ENCODE data around the gene CYP4V2.

Gene CYP4V2

DNA sequence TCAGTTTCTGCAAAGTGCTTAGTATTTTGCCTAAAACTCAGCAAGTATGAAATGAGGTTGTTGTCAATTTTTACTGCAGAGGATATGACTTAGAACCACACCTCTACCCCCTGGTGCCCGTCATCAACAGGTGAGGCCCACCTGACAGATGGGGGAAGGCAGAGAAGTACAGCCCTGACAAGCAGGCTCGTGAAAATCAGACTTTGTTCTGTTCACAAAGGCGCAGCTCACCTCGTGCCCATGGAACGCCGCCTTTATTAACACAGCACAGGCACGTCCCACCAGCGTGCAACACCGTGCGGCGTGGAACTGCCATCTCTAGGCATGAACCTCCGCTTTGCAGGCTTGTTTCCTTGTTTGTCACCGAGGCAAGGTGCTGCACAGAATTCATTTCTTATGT is 13.3 kb downstream of the CYP4V2 start:
- H3K9me3 ChIP-seq (ENCODE audit: insufficient read depth, low read length), result no peaks in the 10 kb centered on the region
- no peak for TF ChIP-seq EZH2phosphoT487 (IDR thresholded peaks at IDR 0.05; ENCODE audit: low read depth)
- no peak for TF ChIP-seq CTCF (IDR thresholded peaks at IDR 0.05; ENCODE audit: low read depth, low read length)
- H3K36me3 ChIP-seq (replicated peaks; ENCODE audit: low read depth, low read length), result no peaks in the 10 kb centered on the region
- no peak overlapping the region for H3K4me2 ChIP-seq (ENCODE audit: low read length)
- H3K4me1 ChIP-seq (ENCODE audit: low read length), result no peaks in the 10 kb centered on the region
- H3K9ac ChIP-seq (ENCODE audit: low read length), result no peak overlapping the region
- no peaks in the 10 kb centered on the region for H3K79me2 ChIP-seq (ENCODE audit: low read length)
- H3K27ac ChIP-seq (ENCODE audit: low read length), result no peak overlapping the region
- no peaks in the 10 kb centered on the region for H3K27me3 ChIP-seq (ENCODE audit: low read depth, low read length)
- no peak overlapping the region for H2AFZ ChIP-seq (ENCODE audit: low read depth, low read length)
- H3K4me3 ChIP-seq (ENCODE audit: low read length), result no peak overlapping the region
- H4K20me1 ChIP-seq (ENCODE audit: insufficient read depth, low read length), result no peaks in the 10 kb centered on the region

DNA sequence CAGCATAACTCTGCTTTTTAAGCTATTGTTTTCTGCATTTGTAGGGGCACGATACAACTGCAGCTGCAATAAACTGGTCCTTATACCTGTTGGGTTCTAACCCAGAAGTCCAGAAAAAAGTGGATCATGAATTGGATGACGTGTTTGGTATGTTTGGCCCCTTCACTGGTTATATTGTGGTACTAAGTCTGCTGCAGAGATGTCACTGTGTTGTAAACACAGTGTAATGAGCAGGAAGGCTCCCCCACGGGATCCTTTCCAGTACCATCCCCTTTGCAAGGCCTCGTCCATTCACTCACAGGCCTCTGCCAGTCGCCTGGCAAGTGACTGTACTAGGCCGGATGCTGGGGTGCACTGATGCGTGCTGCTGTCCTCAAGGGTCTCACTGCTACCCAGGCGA is 13.8 kb downstream of the CYP4V2 start:
- Histone ChIP-seq H2AFZ (ENCODE audit: low read depth, low read length) (no peak overlapping the region), H3K27ac (ENCODE audit: low read length) (no peak overlapping the region)
- no peak for TF ChIP-seq EZH2phosphoT487 (IDR thresholded peaks at IDR 0.05; ENCODE audit: low read depth)
- TF ChIP-seq CTCF (IDR thresholded peaks at IDR 0.05; ENCODE audit: low read depth, low read length), result no peak

DNA sequence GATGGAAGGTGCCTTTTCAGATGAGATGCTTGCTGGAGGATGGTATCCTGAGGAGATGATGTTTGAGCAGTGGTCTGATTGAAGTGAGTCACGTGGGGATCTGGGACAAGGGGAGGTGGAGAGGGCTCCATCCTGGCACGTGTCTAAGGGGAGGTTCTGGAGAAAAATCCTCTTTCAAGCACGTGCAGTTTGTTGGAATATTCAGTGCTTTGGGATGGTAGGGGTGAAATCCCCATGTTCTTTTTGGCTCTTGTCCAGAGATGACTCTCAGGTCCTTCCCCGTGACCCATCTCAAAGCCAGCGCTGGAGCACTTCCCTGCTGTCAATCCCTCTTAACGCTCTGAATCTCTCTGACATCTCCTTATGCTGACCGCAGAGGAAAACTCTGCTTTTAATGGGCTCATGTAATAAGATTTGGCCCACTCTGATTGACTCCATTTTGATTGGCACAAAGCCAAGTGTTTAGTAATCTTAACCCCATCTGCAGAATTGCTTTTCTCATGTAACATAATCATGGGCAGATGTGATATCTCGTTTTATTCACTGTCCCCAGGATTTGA is 25.2 kb downstream of the CYP4V2 start:
- TF ChIP-seq EZH2phosphoT487 (IDR thresholded peaks at IDR 0.05; ENCODE audit: low read depth) (no peak), CTCF (IDR thresholded peaks at IDR 0.05; ENCODE audit: low read depth, low read length) (no peak)
- Histone ChIP-seq H3K4me1 (ENCODE audit: low read length) (no peaks in the 10 kb centered on the region), H3K27ac (ENCODE audit: low read length) (no peak overlapping the region), H3K79me2 (ENCODE audit: low read length) (no peaks in the 10 kb centered on the region), H3K4me3 (ENCODE audit: low read length) (no peak overlapping the region), H2AFZ (ENCODE audit: low read depth, low read length) (no peak overlapping the region), H3K36me3 (replicated peaks; ENCODE audit: low read depth, low read length) (no peaks in the 10 kb centered on the region), H3K4me2 (ENCODE audit: low read length) (no peak overlapping the region), H3K9me3 (ENCODE audit: insufficient read depth, low read length) (no peaks in the 10 kb centered on the region), H3K9ac (ENCODE audit: low read length) (no peak overlapping the region), H3K27me3 (ENCODE audit: low read depth, low read length) (no peaks in the 10 kb centered on the region), H4K20me1 (ENCODE audit: insufficient read depth, low read length) (no peaks in the 10 kb centered on the region)

More for the DNA sequence above, 13.8 kb downstream of the CYP4V2 start:
- no peak overlapping the region for H3K4me2 ChIP-seq (ENCODE audit: low read length)
- no peaks in the 10 kb centered on the region for H3K36me3 ChIP-seq (replicated peaks; ENCODE audit: low read depth, low read length)
- no peaks in the 10 kb centered on the region for H3K27me3 ChIP-seq (ENCODE audit: low read depth, low read length)
- no peaks in the 10 kb centered on the region for H3K9me3 ChIP-seq (ENCODE audit: insufficient read depth, low read length)
- H3K4me3 ChIP-seq (ENCODE audit: low read length), result no peak overlapping the region
- no peak overlapping the region for H3K9ac ChIP-seq (ENCODE audit: low read length)
- no peaks in the 10 kb centered on the region for H3K4me1 ChIP-seq (ENCODE audit: low read length)
- H3K79me2 ChIP-seq (ENCODE audit: low read length), result no peaks in the 10 kb centered on the region
- no peaks in the 10 kb centered on the region for H4K20me1 ChIP-seq (ENCODE audit: insufficient read depth, low read length)

GRCh38 chr4:186217733-186218293 is 26.4 kb downstream of the CYP4V2 start:
- Histone ChIP-seq H4K20me1 (ENCODE audit: insufficient read depth, low read length) (no peaks in the 10 kb centered on the region), H3K9me3 (ENCODE audit: insufficient read depth, low read length) (no peaks in the 10 kb centered on the region), H3K27me3 (ENCODE audit: low read depth, low read length) (no peaks in the 10 kb centered on the region), H3K4me3 (ENCODE audit: low read length) (no peak overlapping the region), H3K4me1 (ENCODE audit: low read length) (no peaks in the 10 kb centered on the region), H2AFZ (ENCODE audit: low read depth, low read length) (no peak overlapping the region), H3K4me2 (ENCODE audit: low read length) (no peak overlapping the region), H3K9ac (ENCODE audit: low read length) (no peak overlapping the region), H3K36me3 (replicated peaks; ENCODE audit: low read depth, low read length) (no peaks in the 10 kb centered on the region), H3K79me2 (ENCODE audit: low read length) (no peaks in the 10 kb centered on the region), H3K27ac (ENCODE audit: low read length) (no peak overlapping the region)
- TF ChIP-seq CTCF (IDR thresholded peaks at IDR 0.05; ENCODE audit: low read depth, low read length) (no peak), EZH2phosphoT487 (IDR thresholded peaks at IDR 0.05; ENCODE audit: low read depth) (no peak)
